Mesodermal cell (in vitro differentiated cells): ENCODE data around the gene SLC8A1.

Experiments
- H3K27ac ChIP-seq: 2 replicates; pipeline ENCODE4 v1.7.0; 2013; ENCODE audit warnings: mild to moderate bottlenecking, low read depth, low read length, moderate library complexity; ENCODE audit not compliant: severe bottlenecking
- H3K36me3 ChIP-seq: 2 replicates; pipeline ENCODE4 v1.7.1; 2013; ENCODE audit warnings: mild to moderate bottlenecking, low read length, moderate library complexity; ENCODE audit not compliant: control insufficient read depth, insufficient read depth
- H3K4me1 ChIP-seq: one replicate; pipeline ENCODE4 v1.7.1; 2013; ENCODE audit warnings: mild to moderate bottlenecking, low read length; ENCODE audit not compliant: insufficient read depth, control insufficient read depth, poor library complexity, severe bottlenecking
- H3K4me3 ChIP-seq: 2 replicates; pipeline ENCODE4 v1.7.0; 2013; ENCODE audit warnings: low read length, control low read depth, mild to moderate bottlenecking; ENCODE audit not compliant: insufficient read depth, poor library complexity, severe bottlenecking; ENCODE audit errors: extremely low read depth
- H3K9me3 ChIP-seq: 2 replicates; pipeline ENCODE4 v1.7.1; 2013; ENCODE audit warnings: mild to moderate bottlenecking, low read length, moderate library complexity; ENCODE audit not compliant: control insufficient read depth
- WGBS, 2 experiments: methylation state at CpG; one replicate each; pipeline ENCODE4 v1.1.5; 2013; ENCODE audit warnings: missing lambda C conversion rate in 2 of 2; ENCODE audit not compliant: insufficient coverage in 2 of 2; 5-methylcytosine and 5-hydroxymethylcytosine counted together

The SLC8A1 gene

GRCh38 chr2:40357667-40358066, 94.2 kb downstream of the SLC8A1 start:
- Histone ChIP-seq H3K4me1 (no peaks in the 10 kb centered on the region), H3K4me3 (no peak overlapping the region), H3K9me3 (no peaks in the 10 kb centered on the region), H3K27ac (no peak overlapping the region), H3K36me3 (no peaks in the 10 kb centered on the region)
- no CpG with 5 or more reads among the region's 3 CpGs for WGBS, 2 experiments

GRCh38 chr2:40355451-40355850, 96.4 kb downstream of the SLC8A1 start:
- Histone ChIP-seq H3K4me1 (no peaks in the 10 kb centered on the region), H3K9me3 (no peaks in the 10 kb centered on the region)
- WGBS, 2 experiments: 90 to 93% methylated on average over 3 of the region's 3 CpGs

GRCh38 chr2:40353231-40353630, 98.7 kb downstream of the SLC8A1 start:
- H3K36me3 ChIP-seq: no peaks in the 10 kb centered on the region
- 71% methylated on average over 1 of the region's 5 CpGs; no CpG with 5 or more reads in 1 of the 2 experiments for WGBS, 2 experiments

More at GRCh38 chr2:40355451-40355850, 96.4 kb downstream of the SLC8A1 start:
- Histone ChIP-seq H3K36me3 (no peaks in the 10 kb centered on the region), H3K27ac (no peak overlapping the region), H3K4me3 (no peak overlapping the region)

GRCh38 chr2:40352703-40353099, 99.2 kb downstream of the SLC8A1 start:
- Histone ChIP-seq H3K27ac (no peak overlapping the region), H3K36me3 (no peaks in the 10 kb centered on the region), H3K4me1 (no peaks in the 10 kb centered on the region), H3K9me3 (no peaks in the 10 kb centered on the region), H3K4me3 (no peak overlapping the region)
- WGBS, 2 experiments: 86 to 94% methylated on average over 5 to 7 of the region's 7 CpGs

More at GRCh38 chr2:40353231-40353630, 98.7 kb downstream of the SLC8A1 start:
- Histone ChIP-seq H3K27ac (no peak overlapping the region), H3K4me1 (no peaks in the 10 kb centered on the region), H3K9me3 (no peaks in the 10 kb centered on the region), H3K4me3 (no peak overlapping the region)

GRCh38 chr2:40352041-40352702, 99.7 kb downstream of the SLC8A1 start:
- no peaks in the 10 kb centered on the region for H3K36me3 ChIP-seq
- H3K9me3 ChIP-seq: no peaks in the 10 kb centered on the region
- 100% methylated on average over 1 of the region's 4 CpGs; no CpG with 5 or more reads in 1 of the 2 experiments for WGBS, 2 experiments
- no peaks in the 10 kb centered on the region for H3K4me1 ChIP-seq
- H3K27ac ChIP-seq: no peak overlapping the region
- no peak overlapping the region for H3K4me3 ChIP-seq

GRCh38 chr2:40348665-40349064, 103.2 kb downstream of the SLC8A1 start:
- no peak overlapping the region for H3K27ac ChIP-seq
- H3K4me3 ChIP-seq: no peak overlapping the region
- 50 to 62% methylated on average over 2 to 3 of the region's 5 CpGs for WGBS, 2 experiments

GRCh38 chr2:40348038-40348437, 103.9 kb downstream of the SLC8A1 start:
- Histone ChIP-seq H3K36me3 (no peaks in the 10 kb centered on the region), H3K4me1 (no peaks in the 10 kb centered on the region), H3K9me3 (no peaks in the 10 kb centered on the region), H3K4me3 (no peak overlapping the region), H3K27ac (no peak overlapping the region)
- 81 to 100% methylated on average over 3 of the region's 5 CpGs for WGBS, 2 experiments

More at GRCh38 chr2:40348665-40349064, 103.2 kb downstream of the SLC8A1 start:
- H3K36me3 ChIP-seq: no peaks in the 10 kb centered on the region
- H3K9me3 ChIP-seq: no peaks in the 10 kb centered on the region
- no peaks in the 10 kb centered on the region for H3K4me1 ChIP-seq

- Histone ChIP-seq H3K9me3 (no peaks in the 10 kb centered on the region), H3K27ac (no peak overlapping the region), H3K4me1 (no peaks in the 10 kb centered on the region), H3K36me3 (no peaks in the 10 kb centered on the region), H3K4me3 (no peak overlapping the region)
- WGBS, 2 experiments: 89% methylated on average over 1 of the region's 3 CpGs; no CpG with 5 or more reads in 1 of the 2 experiments
Measured at GRCh38 chr2:40346535-40347354, 105.1 kb downstream of the SLC8A1 start.

- Histone ChIP-seq H3K36me3 (no peaks in the 10 kb centered on the region), H3K4me3 (no peak overlapping the region), H3K27ac (no peak overlapping the region), H3K9me3 (no peaks in the 10 kb centered on the region), H3K4me1 (no peaks in the 10 kb centered on the region)
- no CpG with 5 or more reads among the region's 1 CpG for WGBS, 2 experiments
Measured at GRCh38 chr2:40344364-40344763, 107.5 kb downstream of the SLC8A1 start.

GRCh38 chr2:40343902-40344301, 108.0 kb downstream of the SLC8A1 start:
- no peak overlapping the region for H3K27ac ChIP-seq
- WGBS, 2 experiments: 96 to 100% methylated on average over 1 to 2 of the region's 2 CpGs
- no peaks in the 10 kb centered on the region for H3K36me3 ChIP-seq
- H3K4me1 ChIP-seq: no peaks in the 10 kb centered on the region
- no peaks in the 10 kb centered on the region for H3K9me3 ChIP-seq
- no peak overlapping the region for H3K4me3 ChIP-seq

GRCh38 chr2:40341198-40341597, 110.7 kb downstream of the SLC8A1 start:
- H3K36me3 ChIP-seq: no peaks in the 10 kb centered on the region
- H3K27ac ChIP-seq: no peak overlapping the region
- WGBS, 2 experiments: no CpG with 5 or more reads among the region's 1 CpG
- H3K4me3 ChIP-seq: no peak overlapping the region
- H3K4me1 ChIP-seq: no peaks in the 10 kb centered on the region
- no peaks in the 10 kb centered on the region for H3K9me3 ChIP-seq
